HepG2 (cell line): Measurements from ENCODE around the gene DNAJC21. TPM values are rescaled to one million over a fixed set of nuclear protein-coding genes. Genes with fewer than 3 reads are reported as not detected.

ENCODE experiments used
- HNF4G ChIP-seq, 2 experiments: sonication (generic) in 1 of 2; formaldehyde crosslinking in 1 of 2; IDR thresholded peaks; 2 replicates each; pipeline versions ENCODE4 v1.4.0 to v1.6.1; 2011 to 2020; ENCODE audit warnings: borderline replicate concordance in 2 of 2, low read depth in 2 of 2, mild to moderate bottlenecking in 2 of 2, low read length in 1 of 2, missing genetic modification reagents in 1 of 2, moderate library complexity in 1 of 2
- JDP2 ChIP-seq: sonication (generic); formaldehyde crosslinking; IDR thresholded peaks from 2 replicates; pipeline ENCODE4 v1.8.1; 2022; ENCODE audit warnings: missing genetic modification reagents, borderline replicate concordance
- KDM5B ChIP-seq: sonication (generic); formaldehyde crosslinking; IDR thresholded peaks from 2 replicates; pipeline ENCODE4 v1.4.0; 2020; ENCODE audit warnings: missing genetic modification reagents, mild to moderate bottlenecking, borderline replicate concordance
- ZFAT ChIP-seq: sonication (generic); formaldehyde crosslinking; conservative IDR thresholded peaks from 2 replicates; pipeline ENCODE4 v1.8.1; 2023; ENCODE audit warnings: missing genetic modification reagents, inconsistent platforms
- ZNF292 ChIP-seq: sonication (generic); formaldehyde crosslinking; IDR thresholded peaks from 2 replicates; pipeline ENCODE4 v1.8.1; 2022; ENCODE audit warnings: mild to moderate bottlenecking, low read depth, missing genetic modification reagents, borderline replicate concordance
- polyA plus RNA-seq, 8 experiments: library from polyadenylated mRNA; depleted of rRNA in 3 of 8; stranded (reverse) in 7 of 8; unstranded in 1 of 8; fragments of >200 nt; fragmentation: Illumina TruSeq in 4 of 8; extraction: Trizol in 4 of 8; gene quantifications; 2 replicates each; pipeline versions ENCODE4 v1.2.1 to v1.2.3, GENCODE V29; 2011 to 2016; ENCODE audit warnings: low read depth in 4 of 8, missing spikeins in 1 of 8, mixed read lengths in 1 of 8; ENCODE audit not compliant: insufficient read depth in 1 of 8
- total RNA-seq, 5 experiments: library from RNA; depleted of rRNA; stranded (reverse); fragments of >200 nt; fragmentation: Illumina TruSeq; extraction: Trizol; gene quantifications; 2 replicates each; pipeline ENCODE4 v1.2.3, GENCODE V29; 2016; ENCODE audit warnings: low read depth in 1 of 5
- TF ChIP-seq, protein P1 (sequence below): sonication (generic); formaldehyde crosslinking; IDR thresholded peaks from 2 replicates; pipeline ENCODE4 v1.4.0; 2020; ENCODE audit warnings: missing genetic modification reagents, mild to moderate bottlenecking, borderline replicate concordance
- TF ChIP-seq, protein P2 (sequence below): IDR thresholded peaks from 2 replicates; pipeline ENCODE4 v1.6.1; 2012; ENCODE audit warnings: low read depth, low read length, improper control_type of control experiment

DNAJC21 gene
- total and polyA plus RNA-seq, 2 of the 13 experiments (the other 11 are each of a cell fraction or from before 2014, with no cell fraction given): 10.9 to 41.6 TPM

GRCh38 chr5:34929720-34930461 is 532 bp downstream of the DNAJC21 start (continued):
- TF ChIP-seq, protein P1, sequence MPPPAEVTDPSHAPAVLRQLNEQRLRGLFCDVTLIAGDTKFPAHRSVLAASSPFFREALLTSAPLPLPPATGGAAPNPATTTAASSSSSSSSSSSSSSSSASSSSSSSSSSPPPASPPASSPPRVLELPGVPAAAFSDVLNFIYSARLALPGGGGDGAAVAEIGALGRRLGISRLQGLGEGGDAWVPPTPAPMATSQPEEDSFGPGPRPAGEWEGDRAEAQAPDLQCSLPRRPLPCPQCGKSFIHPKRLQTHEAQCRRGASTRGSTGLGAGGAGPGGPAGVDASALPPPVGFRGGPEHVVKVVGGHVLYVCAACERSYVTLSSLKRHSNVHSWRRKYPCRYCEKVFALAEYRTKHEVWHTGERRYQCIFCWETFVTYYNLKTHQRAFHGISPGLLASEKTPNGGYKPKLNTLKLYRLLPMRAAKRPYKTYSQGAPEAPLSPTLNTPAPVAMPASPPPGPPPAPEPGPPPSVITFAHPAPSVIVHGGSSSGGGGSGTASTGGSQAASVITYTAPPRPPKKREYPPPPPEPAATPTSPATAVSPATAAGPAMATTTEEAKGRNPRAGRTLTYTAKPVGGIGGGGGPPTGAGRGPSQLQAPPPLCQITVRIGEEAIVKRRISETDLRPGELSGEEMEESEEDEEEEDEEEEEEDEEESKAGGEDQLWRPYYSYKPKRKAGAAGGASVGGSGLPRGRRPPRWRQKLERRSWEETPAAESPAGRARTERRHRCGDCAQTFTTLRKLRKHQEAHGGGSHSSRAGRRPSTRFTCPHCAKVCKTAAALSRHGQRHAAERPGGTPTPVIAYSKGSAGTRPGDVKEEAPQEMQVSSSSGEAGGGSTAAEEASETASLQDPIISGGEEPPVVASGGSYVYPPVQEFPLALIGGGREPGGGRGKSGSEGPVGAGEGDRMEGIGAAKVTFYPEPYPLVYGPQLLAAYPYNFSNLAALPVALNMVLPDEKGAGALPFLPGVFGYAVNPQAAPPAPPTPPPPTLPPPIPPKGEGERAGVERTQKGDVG: peak; percentile 58; the same call in 1 of the 2 replicates
- TF ChIP-seq ZFAT: no peak
- TF ChIP-seq HNF4G (IDR thresholded peaks at IDR 0.05; ENCODE audit: borderline replicate concordance, low read depth, low read length): no peak
- no peak for TF ChIP-seq HNF4G (CRISPR knock-in tag; IDR thresholded peaks at IDR 0.05; ENCODE audit: borderline replicate concordance, low read depth)
- no peak for TF ChIP-seq ZNF292 (CRISPR knock-in tag)
- TF ChIP-seq, protein P2, sequence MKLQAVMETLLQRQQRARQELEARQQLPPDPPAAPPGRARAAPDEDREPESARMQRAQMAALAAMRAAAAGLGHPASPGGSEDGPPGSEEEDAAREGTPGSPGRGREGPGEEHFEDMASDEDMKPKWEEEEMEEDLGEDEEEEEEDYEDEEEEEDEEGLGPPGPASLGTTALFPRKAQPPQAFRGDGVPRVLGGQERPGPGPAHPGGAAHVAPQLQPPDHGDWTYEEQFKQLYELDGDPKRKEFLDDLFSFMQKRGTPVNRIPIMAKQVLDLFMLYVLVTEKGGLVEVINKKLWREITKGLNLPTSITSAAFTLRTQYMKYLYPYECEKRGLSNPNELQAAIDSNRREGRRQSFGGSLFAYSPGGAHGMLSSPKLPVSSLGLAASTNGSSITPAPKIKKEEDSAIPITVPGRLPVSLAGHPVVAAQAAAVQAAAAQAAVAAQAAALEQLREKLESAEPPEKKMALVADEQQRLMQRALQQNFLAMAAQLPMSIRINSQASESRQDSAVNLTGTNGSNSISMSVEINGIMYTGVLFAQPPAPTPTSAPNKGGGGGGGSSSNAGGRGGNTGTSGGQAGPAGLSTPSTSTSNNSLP: no peak
- TF ChIP-seq JDP2: no peak
- peak; percentile 57; the same call in 1 of the 2 replicates for TF ChIP-seq KDM5B (CRISPR knock-in tag)
